ENCODE results near the gene XPNPEP2.

The XPNPEP2 gene

DNA sequence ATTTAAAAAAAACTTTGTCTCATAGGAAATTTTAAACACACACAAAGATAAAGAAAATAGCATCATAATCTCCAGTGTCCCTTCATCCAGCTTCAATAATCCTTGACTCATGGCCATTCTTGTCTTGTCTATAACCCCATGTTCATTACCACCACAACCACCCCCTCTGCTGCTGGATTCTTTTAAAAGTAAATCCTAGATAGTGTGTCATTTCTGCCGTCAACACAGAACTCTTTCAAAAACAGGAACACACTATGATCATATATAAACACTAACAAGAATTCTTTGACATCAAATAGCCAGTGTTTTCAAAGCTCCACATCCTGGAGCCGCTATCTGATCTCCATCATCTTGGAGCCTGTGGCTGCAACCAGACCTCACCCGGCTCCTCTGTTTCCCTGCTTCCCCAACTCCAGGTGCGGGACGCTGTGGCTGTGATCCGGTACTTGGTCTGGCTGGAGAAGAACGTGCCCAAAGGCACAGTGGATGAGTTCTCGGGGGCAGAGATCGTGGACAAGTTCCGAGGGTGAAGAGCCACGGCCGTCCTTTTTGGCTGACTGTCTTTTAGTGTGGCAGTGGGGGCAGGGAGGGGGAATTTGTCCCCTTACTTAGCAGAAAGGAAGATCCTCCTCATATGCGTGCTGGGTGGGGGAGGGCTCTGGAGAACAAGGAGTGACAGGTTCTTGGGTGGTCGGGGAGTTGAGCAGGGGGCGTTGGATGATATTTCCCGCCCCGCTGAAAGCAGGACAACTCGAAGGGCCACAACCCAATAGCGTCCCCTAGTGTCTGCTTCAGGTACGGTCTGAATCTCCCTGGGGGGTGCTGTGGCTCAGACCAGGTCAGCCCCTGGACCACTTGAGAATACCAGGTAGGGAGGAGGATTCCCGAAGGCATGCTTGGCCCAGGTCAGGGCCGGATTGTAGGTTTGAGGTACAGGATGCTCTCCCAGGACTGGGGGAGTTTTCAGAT, 15.6 kb downstream of the XPNPEP2 start:
- no peak for DNase-seq (ENCODE audit: low read depth, low spot score)
- H3K4me3 ChIP-seq (ENCODE audit: low read depth, low read length) = no peak overlapping the region
- in situ Hi-C loops (cut with HindIII; ENCODE audit: low sequenced_read_pairs) = no loop called here
- TF ChIP-seq, protein P1, sequence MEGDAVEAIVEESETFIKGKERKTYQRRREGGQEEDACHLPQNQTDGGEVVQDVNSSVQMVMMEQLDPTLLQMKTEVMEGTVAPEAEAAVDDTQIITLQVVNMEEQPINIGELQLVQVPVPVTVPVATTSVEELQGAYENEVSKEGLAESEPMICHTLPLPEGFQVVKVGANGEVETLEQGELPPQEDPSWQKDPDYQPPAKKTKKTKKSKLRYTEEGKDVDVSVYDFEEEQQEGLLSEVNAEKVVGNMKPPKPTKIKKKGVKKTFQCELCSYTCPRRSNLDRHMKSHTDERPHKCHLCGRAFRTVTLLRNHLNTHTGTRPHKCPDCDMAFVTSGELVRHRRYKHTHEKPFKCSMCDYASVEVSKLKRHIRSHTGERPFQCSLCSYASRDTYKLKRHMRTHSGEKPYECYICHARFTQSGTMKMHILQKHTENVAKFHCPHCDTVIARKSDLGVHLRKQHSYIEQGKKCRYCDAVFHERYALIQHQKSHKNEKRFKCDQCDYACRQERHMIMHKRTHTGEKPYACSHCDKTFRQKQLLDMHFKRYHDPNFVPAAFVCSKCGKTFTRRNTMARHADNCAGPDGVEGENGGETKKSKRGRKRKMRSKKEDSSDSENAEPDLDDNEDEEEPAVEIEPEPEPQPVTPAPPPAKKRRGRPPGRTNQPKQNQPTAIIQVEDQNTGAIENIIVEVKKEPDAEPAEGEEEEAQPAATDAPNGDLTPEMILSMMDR (IDR thresholded peaks at IDR 0.05; ENCODE audit: low read depth, low read length) = no peak

- no peak for DNase-seq (ENCODE audit: low read depth, low spot score)
- TF ChIP-seq, protein P1 (IDR thresholded peaks at IDR 0.05; ENCODE audit: low read depth, low read length) = no peak
Observed at GRCh38 chrX:129755779-129756650, 17.2 kb downstream of the XPNPEP2 start.

DNA sequence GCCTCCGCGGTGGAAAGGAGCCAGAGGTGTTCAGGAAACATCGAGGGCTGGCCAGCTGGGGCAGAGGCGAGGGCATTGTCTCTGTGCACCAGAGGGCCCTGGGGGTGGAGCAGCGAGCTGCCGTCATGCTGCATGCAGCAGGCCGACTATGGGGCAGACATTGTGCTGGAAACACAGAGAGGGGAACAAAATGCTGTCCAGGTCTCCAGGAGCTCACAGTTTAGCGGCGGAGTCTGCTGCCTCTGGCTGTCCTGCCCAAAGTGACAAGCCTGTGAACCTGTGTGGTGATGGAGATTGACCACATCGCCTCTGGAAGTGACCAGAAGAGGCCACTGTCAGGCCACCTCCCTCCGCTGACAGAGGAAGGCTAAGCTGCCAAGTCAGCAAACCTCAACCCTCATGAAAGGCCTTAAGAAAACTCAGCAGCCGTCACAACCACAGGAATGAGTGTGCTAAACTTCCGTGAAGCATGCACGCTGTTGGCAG, 20.8 kb downstream of the XPNPEP2 start:
- DNase-seq (ENCODE audit: low read depth, low spot score) = peak; percentile 89
- in situ Hi-C loops (cut with HindIII; ENCODE audit: low sequenced_read_pairs) = no loop called here
- TF ChIP-seq, protein P1 (IDR thresholded peaks at IDR 0.05; ENCODE audit: low read depth, low read length) = peak; percentile 13
- H3K4me3 ChIP-seq (ENCODE audit: low read depth, low read length) = no peak overlapping the region

More at GRCh38 chrX:129755779-129756650, 17.2 kb downstream of the XPNPEP2 start:
- no peak overlapping the region for H3K4me3 ChIP-seq (ENCODE audit: low read depth, low read length)
- in situ Hi-C loops (cut with HindIII; ENCODE audit: low sequenced_read_pairs) = no loop called here

DNA sequence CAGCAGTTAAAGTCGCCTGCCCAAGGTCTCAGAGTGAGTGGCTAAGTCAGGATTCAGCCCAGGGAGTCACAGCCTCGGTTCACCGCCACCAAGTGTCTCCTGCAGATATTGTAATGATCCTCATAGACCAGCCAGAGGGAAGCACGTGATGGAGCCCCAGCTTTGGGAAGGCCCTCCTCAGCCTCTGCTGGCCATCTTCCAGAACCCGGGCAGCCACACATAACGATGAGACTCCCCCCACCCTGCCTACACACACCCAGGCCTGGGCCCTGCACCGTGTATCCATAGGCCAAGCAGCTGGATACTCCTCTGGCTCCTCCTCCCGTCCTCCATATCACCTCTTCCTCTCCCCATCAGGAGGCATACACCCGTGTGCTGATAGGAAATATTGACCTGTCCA, 21.4 kb downstream of the XPNPEP2 start:
- no peak overlapping the region for H3K4me3 ChIP-seq (ENCODE audit: low read depth, low read length)
- in situ Hi-C loops (cut with HindIII; ENCODE audit: low sequenced_read_pairs) = no loop called here
- TF ChIP-seq, protein P1 (IDR thresholded peaks at IDR 0.05; ENCODE audit: low read depth, low read length) = no peak
- no peak for DNase-seq (ENCODE audit: low read depth, low spot score)

- TF ChIP-seq, protein P1 (IDR thresholded peaks at IDR 0.05; ENCODE audit: low read depth, low read length) = no peak
- DNase-seq (ENCODE audit: low read depth, low spot score) = no peak
- in situ Hi-C loops (cut with HindIII; ENCODE audit: low sequenced_read_pairs) = no loop called here
- no peak overlapping the region for H3K4me3 ChIP-seq (ENCODE audit: low read depth, low read length)
Observed at GRCh38 chrX:129760981-129761380, 22.2 kb downstream of the XPNPEP2 start.

- no peak for DNase-seq (ENCODE audit: low read depth, low spot score)
- no peak overlapping the region for H3K4me3 ChIP-seq (ENCODE audit: low read depth, low read length)
- in situ Hi-C loops (cut with HindIII; ENCODE audit: low sequenced_read_pairs) = no loop called here
- TF ChIP-seq, protein P1 (IDR thresholded peaks at IDR 0.05; ENCODE audit: low read depth, low read length) = no peak
Observed at GRCh38 chrX:129761596-129761995, 22.8 kb downstream of the XPNPEP2 start.

Data from astrocyte of the spinal cord (primary cell).